GM19328 (cell line): ENCODE data around the gene IMPDH2.

Source experiments
- ATAC-seq: cut with Tn5 transposase; IDR thresholded peaks from one replicate; pipeline ENCODE4 v1.9.1; 2021; ENCODE audit warnings: mild to moderate bottlenecking, moderate library complexity; ENCODE audit not compliant: unreplicated experiment

IMPDH2 gene

GRCh38 chr3:49007068-49007770, 22.0 kb downstream of the IMPDH2 start, which contains the start of gene WDR6:
WDR6 (plus strand) TSS chr3:49007391; CDS start chr3:49007432, 41 bp downstream.
- peak; percentile 79 for ATAC-seq

GRCh38 chr3:49006408-49007067, 22.7 kb downstream of the IMPDH2 start:
- ATAC-seq, result peak; percentile 10

DNA sequence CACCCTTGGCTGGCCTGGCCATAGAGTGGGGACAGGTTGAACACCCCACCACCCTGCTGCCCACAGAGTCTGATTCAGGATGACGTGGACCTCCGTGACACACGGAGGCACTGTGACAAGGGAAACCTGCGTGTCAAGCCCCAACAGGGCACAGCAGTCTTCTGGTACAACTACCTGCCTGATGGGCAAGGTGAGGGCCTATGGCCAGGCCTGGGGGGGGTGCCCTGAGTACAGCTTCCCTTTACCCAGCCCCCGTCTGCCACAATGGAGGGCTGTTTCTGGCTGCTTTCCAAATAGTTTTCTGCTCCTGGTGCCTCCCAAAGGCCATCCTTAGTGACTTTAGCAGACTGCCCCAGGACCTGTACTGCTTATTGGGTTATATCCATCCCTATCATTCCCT, 23.2 kb downstream of the IMPDH2 start:
- no peak for ATAC-seq

DNA sequence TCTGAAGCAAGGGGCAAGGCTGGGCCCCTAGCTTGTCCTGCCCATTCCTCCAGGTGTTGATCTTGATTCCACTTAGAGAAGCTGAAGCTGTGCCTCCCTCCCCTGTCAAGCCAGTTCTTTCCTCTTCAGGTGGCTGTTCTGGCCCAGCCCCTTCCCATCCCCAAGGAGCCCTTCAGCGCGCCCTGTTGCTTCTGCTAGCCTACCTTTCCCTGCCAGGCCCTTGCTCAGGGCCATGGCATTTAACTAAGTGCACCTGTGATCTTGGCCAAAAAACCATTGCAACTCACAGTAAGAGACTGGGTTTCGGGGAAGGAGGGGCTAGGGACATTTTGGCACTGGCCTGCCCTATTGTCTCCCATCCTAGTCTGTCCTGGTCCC, 23.9 kb downstream of the IMPDH2 start:
- no peak for ATAC-seq

GRCh38 chr3:49004352-49005302, 24.6 kb downstream of the IMPDH2 start:
- ATAC-seq, result no peak

GRCh38 chr3:49001155-49001554, 28.0 kb downstream of the IMPDH2 start:
- ATAC-seq, result no peak

GRCh38 chr3:48999085-48999858, 29.9 kb downstream of the IMPDH2 start:
- ATAC-seq, result no peak

- no peak for ATAC-seq
Measured at GRCh38 chr3:48997714-48998637, 31.2 kb downstream of the IMPDH2 start.

GRCh38 chr3:48997102-48997635, 32.0 kb downstream of the IMPDH2 start:
- ATAC-seq, result no peak

DNA sequence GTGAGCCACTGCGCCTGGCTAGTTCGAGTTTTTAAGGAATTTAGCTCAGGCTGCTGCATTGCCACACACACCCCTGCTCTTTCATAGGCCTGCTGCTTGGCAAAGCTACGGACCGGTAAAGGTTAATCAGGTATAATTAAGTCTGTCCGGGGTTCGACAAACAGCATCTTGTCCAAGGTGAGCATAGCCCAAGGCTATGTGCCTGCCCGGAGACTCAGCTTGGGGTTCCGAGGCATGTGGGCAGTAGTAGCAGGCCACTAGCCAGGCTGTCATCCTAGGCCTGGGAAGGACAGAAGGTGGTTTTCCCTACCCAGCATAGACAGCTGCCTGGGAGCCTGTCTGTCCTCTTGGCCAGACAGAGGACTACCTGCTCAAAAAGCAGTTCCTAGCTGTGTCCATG, 32.6 kb downstream of the IMPDH2 start:
- ATAC-seq, result no peak

- no peak for ATAC-seq
Measured at GRCh38 chr3:48993834-48994233, 35.4 kb downstream of the IMPDH2 start.

- ATAC-seq, result no peak
Measured at GRCh38 chr3:48991851-48992545, 37.2 kb downstream of the IMPDH2 start.

DNA sequence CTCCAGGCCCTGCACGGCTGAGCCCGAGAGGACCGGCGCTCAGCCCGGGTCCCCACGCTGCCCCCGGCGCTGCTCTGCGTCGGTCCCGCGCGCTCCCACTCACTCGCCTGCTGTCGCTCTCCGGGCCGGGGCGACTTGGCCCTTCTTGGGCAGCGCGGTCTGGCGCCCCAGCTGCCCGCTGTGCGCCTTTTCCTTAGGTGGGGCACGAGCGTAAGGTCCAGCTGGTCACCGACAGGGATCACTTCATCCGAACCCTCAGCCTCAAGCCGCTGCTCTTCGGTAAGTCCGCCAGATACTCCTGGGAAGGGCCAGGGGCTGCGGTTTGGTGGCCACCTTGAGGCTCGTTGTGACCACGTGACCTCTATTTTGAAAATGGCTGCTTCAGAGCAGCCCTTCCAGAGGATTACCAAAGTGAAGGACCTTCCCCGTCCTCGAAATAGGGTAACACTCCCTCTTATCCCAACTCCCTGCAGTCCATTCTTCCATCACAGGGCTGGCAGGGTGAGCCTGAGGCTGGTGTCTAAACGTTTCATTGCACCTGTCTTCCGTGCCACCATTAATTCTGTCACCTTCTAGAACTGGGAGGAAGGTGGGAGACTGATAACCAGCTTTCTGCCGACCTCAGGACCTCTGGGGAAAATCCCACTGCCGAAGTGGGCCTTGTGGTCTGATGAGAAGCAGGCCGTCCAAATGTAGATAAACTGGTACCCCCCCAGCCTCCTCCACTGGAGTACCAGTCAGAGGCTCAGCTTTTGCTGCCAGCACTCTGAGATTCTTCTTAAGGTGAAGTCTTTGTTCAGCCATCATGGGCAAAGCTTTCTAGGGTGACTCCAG, 38.3 kb downstream of the IMPDH2 start:
- ATAC-seq, result no peak

GRCh38 chr3:48989796-48990635, 39.2 kb downstream of the IMPDH2 start, which contains the start of gene P4HTM:
P4HTM (plus strand) TSS chr3:48990241; CDS start chr3:48990257, 16 bp downstream.
- ATAC-seq, result peak; percentile 48

- ATAC-seq, result no peak
Measured at GRCh38 chr3:48989126-48989795, 39.9 kb downstream of the IMPDH2 start.

DNA sequence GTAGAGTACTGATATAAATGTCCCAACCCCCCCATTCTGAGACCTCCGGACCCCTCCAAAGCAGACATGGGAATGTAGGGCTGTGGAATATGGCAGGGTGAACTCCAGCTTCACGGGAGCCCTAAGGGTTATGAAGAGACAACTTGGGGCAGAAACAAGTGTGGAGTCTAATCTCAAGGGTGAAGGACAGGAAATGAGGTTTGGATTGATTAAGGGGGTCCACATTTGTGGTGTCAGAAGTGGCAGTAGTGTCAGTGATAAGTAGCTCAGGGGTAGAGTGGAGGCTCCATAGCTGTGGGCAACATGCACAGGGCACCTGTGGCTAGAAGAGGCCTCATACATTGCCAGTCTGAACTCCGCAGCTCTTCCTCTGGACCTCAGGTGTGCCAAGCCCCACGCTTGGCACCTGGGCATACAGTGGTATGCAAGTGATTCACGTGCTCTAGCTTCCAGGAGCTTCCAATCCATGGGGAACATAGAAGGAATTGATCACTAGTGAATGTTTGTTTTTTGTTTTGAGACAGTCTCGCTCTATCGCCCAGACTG, 43.3 kb downstream of the IMPDH2 start:
- no peak for ATAC-seq
